Stimulated activated CD4-positive, alpha-beta T cell treated with anti-CD3 and anti-CD28 coated beads, Interleukin-1b, Interleukin-23, amount 100 ng/mL, for 4 hours (primary cell): Measurements from ENCODE around the gene PNO1.
"Not testable (repeated sequence)": the region's sequence is repeated elsewhere in the genome, so short reads cannot be mapped to it uniquely, and the experiment has no call there.

ENCODE experiments used
- DNase-seq, 2 donors: peaks; one replicate each; pipeline ENCODE4 v3.0.0-alpha.2; 2020; ENCODE audit warnings: low read depth in 2 of 2

PNO1 gene

GRCh38 chr2:68157402-68158133 lies at the start of gene PNO1:
Gene PNO1, plus strand, starts transcription at chr2:68157888. Its CDS starts 47 bp downstream, at chr2:68157935.
- DNase-seq, result peak; percentile 90 to 96

GRCh38 chr2:68108120-68108519 lies 49.6 kb upstream of the PNO1 start:
- no peak for DNase-seq

GRCh38 chr2:68110102-68110501 lies 47.6 kb upstream of the PNO1 start:
- no peak for DNase-seq

GRCh38 chr2:68115965-68116364 lies 41.7 kb upstream of the PNO1 start:
- no peak for DNase-seq

GRCh38 chr2:68117922-68118321 lies 39.8 kb upstream of the PNO1 start:
- DNase-seq, result not testable (repeated sequence)

GRCh38 chr2:68118816-68119215 lies 38.9 kb upstream of the PNO1 start:
- DNase-seq, result no peak

- no peak for DNase-seq
Observed at GRCh38 chr2:68119504-68119903, 38.2 kb upstream of the PNO1 start.

GRCh38 chr2:68121873-68122679 lies 35.6 kb upstream of the PNO1 start:
- peak; percentile 74 to 76 for DNase-seq

GRCh38 chr2:68122680-68122964 lies 35.1 kb upstream of the PNO1 start:
- no peak for DNase-seq

- DNase-seq, result no peak
Observed at GRCh38 chr2:68124321-68124720, 33.4 kb upstream of the PNO1 start.

GRCh38 chr2:68125821-68126220 lies 31.9 kb upstream of the PNO1 start:
- no peak for DNase-seq

GRCh38 chr2:68126561-68126960 lies 31.1 kb upstream of the PNO1 start:
- DNase-seq, result no peak

- no peak for DNase-seq
Observed at GRCh38 chr2:68127358-68128242, 30.1 kb upstream of the PNO1 start.

GRCh38 chr2:68134120-68134519 lies 23.6 kb upstream of the PNO1 start:
- DNase-seq, result no peak

- DNase-seq, result no peak
Observed at GRCh38 chr2:68134554-68134953, 23.1 kb upstream of the PNO1 start.

- no peak for DNase-seq
Observed at GRCh38 chr2:68135448-68136320, 22.0 kb upstream of the PNO1 start.

GRCh38 chr2:68141875-68142274 lies 15.8 kb upstream of the PNO1 start:
- no peak for DNase-seq

GRCh38 chr2:68151037-68151436 lies 6.7 kb upstream of the PNO1 start:
- DNase-seq, result no peak

GRCh38 chr2:68152681-68153347 lies 4.9 kb upstream of the PNO1 start:
- DNase-seq, result no peak

GRCh38 chr2:68155618-68156017 lies 2.1 kb upstream of the PNO1 start:
- DNase-seq, result no peak

- no peak for DNase-seq
Observed at GRCh38 chr2:68156419-68156818, 1.3 kb upstream of the PNO1 start.
